NCI-H2081 (cell line): Measurements from ENCODE around the gene TACC2.

ENCODE experiments used
- DNase-seq, 2 experiments: peaks; one replicate each; lab custom pipeline; 2025; lab: John Stamatoyannopoulos, UW

TACC2 gene

DNA sequence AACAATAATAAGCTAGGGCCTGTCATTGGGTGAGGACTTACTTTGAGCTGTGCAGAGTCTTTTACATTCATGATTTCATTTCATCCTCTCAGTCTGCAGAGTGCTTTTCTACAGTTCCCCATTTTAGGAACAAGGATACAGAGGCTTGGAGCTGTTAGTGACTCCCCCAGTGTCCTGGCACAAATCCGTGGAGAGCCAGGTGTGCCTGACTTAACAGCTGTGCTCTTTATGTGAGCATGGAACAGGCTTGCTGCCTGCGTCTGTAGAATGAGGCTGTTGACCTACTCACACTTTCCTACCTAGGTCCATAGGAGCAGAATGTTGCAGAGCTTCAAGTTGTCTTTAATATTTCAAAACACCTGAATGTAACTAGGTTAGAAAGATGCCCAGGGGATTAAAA is 231.8 kb downstream of the TACC2 start:
- DNase-seq = peak in 1 of 2 experiments; percentile 7

DNA sequence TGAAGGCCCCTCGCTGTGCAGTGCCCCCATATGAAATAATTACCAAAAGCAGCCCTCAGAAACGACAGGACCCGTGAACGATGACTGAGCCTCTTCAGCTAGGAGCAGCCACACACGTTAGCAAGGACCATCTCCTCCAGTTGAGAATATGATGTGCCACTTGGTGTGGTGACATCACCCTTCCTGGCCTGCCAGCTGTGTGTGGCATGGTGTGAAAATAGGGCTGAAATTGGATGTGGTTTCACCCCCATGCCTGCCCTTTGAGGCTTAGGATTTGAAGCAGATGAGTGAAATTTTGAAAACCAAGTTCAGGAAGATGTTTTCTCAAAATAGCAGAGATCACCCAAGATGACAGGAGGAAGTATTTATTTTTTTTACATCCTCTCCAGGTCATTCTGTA is 233.0 kb downstream of the TACC2 start:
- DNase-seq = no peak

DNA sequence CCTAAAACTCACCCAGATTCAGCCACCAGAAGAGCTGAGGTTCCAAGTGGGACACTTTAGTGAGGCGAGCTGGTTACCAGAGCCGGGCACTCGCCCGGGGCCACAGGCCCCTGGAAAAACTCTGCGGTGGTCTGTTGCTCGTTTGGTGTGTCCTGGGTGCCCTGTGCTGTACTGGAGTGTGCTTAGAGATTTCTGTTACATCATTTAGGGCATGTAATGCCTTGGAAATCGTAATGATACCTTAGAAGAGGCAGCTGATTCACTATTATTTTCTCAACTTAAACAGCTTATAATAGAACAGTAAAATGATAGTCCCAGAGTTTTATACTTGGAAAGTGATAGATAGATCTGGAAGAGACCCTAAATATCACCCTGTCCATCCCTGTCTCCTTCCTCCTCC is 233.7 kb downstream of the TACC2 start:
- DNase-seq = no peak

DNA sequence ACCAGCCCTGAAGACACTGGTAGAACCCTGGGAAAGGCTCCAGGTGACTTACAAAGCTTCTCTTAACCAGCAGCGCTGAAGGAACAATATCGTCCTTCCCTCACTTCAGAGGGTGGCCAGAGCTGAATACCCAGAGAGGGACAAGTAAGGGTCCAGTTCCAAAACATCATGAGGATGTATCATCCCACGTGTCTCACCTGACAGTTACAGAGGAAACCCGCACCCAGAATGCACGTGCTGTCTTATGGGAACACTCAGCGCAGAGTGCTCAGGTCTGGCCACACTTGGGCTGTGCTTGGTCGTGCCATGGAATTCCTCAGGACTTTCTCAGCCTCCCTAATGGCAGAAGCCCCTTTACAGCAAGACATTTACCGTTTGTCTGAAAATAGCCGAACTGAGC is 235.2 kb downstream of the TACC2 start:
- DNase-seq = no peak

DNA sequence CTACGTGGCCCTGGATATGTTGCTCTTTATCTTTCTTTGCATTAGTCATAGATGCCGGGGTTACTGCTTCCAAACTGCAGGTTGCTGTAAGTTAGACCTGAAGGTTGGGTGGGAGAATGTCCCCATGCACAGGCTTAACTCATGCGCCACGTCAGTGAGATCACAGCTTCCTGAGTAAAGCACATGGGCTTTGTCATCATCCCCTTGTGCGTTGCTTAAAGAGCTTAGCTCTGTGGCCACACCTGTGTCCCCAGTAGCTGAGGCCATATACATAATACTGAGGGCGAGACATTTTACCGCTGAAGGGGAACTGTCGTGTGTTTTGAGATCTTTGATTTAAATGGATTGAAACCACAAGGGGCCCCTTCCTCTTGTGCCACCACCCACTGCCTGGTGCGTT is 236.4 kb downstream of the TACC2 start:
- DNase-seq = no peak

DNA sequence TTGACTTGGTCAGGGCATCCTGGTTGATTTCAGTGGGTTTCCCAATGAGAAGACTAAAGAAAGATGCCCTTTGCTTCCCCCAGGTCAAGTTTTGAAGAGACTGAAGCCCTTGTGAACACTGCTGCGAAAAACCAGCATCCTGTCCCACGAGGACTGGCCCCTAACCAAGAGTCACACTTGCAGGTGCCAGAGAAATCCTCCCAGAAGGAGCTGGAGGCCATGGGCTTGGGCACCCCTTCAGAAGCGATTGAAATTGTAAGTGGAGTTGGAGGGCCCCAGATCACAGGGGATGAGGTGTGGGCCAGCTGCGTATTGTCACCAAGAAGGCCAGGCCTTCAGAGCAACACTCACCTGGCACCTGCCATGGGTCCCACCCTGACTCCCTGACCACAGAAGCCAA is 238.8 kb downstream of the TACC2 start:
- no peak for DNase-seq

DNA sequence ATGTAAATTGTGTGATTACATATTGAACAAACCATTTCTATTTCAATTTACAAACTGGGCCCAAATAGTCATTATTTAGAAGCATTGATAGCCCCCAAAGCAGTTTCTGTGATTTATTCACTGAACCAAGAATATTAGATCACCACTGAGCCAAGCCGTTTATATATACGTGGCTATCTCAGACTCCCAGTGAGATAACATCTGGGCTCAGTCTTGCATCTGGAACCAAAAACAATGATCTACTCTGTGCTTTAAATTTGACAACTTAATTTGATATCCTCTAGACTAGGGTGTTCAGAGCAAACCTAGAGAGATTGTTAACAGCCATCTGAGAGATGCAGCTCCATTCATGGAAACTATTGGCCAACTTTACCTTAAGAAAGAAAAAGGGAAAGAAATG is 240.7 kb downstream of the TACC2 start:
- DNase-seq = no peak

DNA sequence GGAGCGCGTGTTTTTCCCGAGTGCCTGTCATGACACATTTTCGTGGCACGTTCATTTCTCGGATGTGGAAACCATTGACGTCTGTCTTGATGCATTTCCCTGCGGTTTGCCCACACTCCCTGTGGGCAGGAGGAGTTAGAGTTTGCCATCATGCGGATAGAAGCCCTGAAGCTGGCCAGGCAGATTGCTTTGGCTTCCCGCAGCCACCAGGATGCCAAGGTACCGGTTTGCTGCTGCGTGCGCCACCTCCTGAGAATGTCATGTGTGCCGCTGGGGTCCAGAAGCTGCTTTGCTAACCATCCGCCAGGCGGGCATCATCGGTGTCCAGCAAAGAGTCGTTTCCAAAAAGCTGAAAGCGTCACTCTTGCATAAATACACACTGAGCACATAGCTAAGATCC is 241.3 kb downstream of the TACC2 start:
- no peak for DNase-seq

DNA sequence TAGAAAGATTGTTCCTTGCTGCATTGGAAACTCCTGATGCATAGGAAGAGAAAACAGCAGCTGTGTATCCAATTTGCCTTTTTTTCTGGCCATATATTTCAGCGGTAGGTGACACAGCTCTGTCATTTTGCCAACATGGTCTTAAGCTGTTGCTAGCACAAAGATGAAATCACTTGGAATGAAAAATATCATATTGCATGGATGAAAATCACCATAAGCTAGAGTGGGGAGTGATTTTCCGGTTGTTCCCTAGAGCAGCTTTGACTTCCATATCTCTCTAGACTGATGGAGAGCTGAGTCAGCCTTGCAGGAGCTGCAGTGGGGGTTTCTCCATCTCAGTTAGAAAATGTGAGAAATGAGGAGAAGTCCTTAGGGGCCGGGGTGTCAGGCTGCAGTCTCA is 243.8 kb downstream of the TACC2 start:
- DNase-seq = peak; percentile 29 to 69

DNA sequence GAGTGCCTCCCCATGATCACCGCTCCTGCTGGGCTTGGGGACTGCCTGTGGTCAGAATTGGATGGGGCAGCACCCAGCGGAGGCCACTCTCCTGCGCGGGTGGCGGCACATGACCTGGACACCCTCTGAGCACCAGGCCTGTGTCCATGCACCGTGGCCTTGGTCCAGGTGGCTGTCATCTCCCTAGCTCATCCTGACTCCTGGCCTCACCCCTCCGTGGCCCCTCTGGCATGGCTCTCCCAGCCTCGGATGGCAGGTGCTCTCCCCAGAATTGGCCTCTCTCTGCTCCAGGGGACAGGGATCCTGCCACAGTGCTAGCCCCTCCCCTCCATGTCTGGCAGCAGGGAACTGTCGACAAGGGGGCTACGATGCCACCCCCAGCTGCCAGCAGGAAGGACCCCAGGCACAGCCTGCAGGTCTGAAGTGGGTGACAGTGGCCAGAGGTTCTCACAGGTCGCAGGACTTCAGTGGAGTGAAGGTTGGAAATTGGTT is 244.9 kb downstream of the TACC2 start:
- DNase-seq = peak in 1 of 2 experiments; percentile 2

DNA sequence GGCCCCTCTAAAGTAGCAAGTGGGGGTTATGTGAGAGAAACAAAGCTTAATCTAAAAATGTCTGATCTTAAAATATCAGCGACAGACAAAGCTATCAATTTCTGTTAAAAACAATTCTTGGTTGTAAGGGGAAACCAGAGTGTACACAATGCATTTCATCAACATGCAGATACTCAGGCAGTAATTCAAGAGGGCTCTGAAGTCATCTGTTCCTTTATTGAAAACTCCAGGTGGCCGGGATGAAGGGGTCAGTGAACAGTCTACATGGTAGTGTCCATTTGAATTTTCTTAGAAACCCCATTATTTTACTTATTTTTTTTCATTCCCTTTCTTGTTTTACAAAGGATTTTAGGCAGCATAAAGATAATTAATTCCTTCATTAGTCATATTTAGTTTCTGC is 245.5 kb downstream of the TACC2 start:
- DNase-seq = peak in 1 of 2 experiments; percentile 30

DNA sequence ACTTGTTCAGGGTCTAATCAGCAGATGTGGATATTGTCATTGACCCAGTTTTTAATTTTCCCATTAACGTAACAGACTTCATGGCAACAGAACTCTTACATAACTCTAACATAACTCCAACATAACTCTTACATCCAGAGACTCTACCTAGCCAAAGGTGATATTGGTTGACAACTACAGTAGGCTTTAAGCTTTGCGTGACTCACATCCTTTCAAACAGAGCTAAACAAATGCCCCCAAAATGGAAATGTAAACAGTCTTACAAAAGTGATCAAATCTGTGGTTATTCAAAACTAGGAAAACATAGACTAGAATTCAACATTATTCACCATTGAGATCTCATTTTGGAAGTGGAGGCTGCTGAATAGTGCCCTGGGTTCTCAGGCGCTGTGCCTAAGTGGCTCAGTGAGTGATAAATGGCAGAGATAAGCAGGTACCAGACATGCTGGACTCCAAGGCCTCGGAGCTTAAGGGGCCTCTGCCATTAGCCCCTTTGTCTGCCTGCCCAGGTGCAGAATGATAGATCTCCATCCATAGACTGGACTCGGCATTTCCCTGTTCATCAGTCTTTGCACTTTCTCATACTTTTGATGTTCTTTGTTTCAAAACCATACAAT is 247.8 kb downstream of the TACC2 start:
- peak; percentile 52 to 87 for DNase-seq

DNA sequence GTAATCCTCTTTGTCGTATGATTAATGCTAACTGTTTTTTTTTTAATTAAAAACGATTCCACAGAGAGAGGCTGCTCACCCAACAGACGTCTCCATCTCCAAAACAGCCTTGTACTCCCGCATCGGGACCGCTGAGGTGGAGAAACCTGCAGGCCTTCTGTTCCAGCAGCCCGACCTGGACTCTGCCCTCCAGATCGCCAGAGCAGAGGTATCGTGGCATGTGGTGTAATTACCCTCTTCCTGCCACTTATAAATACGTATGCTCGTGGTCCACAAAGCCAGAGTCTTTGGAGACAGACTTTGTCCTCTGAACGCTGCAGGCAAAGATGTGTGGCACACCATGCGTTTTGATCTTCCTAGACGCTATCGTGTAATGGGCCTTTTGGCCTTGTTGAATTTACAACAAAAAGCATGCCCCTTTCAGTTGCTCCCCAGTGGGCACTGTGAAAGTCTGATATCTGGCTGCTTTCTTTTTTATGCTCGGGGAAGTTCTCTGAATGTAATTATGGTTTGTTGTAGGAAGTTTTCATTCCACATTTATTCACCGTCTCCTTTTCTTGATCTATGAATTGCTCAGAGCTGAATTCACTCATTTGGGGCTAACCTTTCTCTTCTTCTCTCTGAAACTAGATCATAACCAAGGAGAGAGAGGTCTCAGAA is 248.5 kb downstream of the TACC2 start:
- DNase-seq = peak; percentile 21 to 46

DNA sequence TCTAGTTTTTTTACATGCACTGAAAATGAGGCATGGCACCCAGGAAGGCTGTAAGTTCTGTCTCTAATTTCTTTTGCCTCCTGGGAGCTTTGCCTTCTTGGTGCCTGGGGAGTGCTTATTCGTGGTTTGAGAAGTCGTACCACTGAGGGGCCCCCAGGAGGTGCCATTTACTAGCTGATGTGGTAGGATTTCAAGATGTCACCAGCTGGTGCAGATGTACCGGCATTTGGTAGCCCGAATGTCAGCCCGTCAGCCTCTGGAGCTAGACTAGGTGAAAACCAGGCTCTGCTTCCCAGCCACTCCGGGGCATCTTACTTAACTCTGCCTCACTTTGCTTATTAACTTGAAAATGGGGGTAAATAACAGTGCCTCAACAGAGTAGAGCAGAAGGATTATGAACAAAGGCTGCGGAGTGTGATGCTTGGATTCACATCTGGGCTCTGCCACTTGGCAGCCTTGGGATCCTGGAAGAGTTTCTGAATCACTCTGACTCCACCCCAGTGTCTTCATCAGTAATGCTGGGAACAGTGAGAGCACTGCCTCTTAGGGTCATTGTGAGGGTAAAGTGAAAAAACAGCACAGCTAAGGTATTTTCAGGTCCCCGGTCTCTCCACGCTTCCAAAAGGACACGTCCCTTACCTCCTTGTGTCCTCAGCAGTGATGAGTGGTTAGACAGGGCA is 250.8 kb downstream of the TACC2 start:
- no peak for DNase-seq

DNA sequence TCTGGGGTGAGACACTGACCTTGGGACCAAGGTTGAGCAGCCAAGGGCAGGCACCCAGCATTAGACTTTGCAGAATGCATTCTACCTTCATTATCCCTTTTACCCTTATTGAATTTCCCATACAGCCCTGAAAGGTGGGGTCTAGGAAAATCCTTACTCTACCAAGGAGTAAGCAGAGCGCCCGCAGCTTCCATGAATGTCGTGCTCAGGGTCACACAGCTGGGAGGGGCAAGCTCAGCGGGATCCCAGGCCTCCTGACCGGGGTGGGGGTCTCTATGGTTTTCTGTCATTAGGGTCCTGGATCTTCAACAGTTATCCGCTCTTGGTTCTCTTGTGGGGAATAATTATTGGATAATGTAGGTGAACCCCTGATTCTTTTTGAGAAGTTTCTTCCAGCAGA is 251.4 kb downstream of the TACC2 start:
- no peak for DNase-seq

DNA sequence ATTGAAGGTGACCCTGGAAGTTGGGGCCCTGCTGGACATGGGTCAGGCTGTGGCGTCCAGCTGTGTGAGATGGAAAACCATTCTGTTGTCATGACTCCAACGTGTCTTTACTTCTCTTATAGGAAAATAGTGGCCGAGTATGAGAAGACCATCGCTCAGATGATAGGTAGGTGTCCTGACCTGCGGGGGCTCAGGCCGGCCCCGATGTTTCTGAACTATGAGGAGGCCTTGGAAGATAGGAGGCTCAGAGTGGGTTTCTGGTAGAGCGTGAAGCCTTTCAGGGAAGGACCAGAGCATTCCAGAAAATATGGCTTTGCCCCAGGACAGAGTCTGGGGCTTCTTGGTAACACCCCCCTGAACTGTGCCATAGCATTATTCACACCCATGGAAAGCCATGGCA is 252.9 kb downstream of the TACC2 start:
- no peak for DNase-seq

DNA sequence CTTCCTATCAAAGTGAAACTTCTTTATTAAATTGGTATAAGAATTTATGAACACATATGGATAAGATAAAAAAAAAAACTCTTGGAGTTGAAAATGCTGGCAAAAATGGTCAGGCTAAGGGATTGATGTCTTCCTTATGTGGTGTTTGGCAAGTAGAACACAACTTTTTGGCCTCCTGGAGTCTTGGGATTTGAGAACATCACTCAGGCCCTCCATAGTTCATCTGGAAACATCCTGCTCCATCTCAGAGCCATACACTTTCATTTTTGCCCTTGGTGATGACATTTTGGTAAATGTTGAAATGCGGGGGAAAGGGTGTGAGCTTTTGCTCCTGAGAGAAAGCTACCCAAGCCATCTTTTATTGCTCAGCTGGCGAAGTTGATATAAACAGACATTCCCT is 254.6 kb downstream of the TACC2 start:
- DNase-seq = no peak

DNA sequence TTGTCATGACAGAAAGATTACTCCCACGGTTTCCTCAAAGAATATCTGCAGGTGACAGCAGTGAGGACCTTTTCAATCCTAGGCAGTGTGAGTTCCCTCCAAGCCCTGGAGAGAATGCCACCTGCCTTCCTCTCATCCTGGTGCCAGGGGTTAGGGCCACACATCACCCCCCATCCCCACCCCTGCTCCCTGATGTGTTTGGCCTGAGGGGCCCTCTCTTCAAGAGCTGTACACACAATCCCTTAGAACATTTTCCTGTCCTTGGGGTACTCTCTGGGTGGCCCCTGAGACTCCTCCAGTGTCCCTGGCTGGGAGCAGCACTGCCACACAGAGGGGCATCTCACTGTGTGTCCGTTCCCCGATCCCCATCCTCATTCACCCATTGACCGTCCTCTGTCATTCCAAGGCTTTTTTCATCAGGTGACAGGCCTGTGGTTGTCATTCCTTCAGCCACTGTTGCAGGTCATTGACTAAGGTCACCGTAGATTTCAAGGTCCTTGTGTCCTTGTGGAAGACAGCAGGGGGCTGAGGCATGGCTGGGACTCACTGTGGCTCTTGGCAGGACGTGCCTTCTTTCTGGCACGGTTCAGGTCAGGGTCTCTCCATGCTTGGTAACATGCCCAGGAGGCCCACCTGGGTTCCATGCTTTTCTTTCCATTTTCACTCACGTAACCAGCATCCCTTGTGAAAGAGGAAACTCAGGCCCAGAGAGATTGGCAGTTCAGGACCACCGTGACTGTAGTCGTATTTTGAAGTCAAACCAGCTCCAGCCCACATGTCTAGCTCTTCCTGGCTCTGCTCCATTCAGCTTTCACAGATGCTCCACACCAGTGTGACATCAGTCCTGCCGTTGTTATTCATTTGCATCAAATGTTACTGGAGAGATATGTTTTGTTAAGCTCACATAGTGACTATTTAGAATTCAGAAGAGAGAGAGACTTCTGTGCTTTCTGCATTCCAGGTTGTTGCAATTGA is 255.3 kb downstream of the TACC2 start:
- DNase-seq = peak in 1 of 2 experiments; percentile 30

DNA sequence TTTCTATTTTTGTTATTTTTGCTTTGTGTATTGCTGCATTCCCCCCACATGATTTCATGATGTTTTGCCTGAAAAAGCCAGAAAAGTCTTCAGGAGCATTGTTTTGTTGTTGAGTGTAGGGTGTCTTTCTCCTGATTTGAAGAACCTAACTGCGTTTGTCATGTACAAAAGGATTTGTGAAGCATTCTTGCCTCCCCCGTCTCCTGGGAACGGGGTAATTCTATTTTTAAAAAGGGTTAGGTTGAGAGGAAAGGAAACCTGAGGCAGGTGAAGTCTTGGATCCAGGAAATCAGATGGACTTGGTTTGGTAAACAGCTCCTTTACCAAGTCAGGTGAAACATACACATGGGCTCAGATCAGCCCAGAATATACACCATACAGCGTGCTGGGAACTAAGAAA is 256.2 kb downstream of the TACC2 start:
- DNase-seq = peak in 1 of 2 experiments; percentile 36

DNA sequence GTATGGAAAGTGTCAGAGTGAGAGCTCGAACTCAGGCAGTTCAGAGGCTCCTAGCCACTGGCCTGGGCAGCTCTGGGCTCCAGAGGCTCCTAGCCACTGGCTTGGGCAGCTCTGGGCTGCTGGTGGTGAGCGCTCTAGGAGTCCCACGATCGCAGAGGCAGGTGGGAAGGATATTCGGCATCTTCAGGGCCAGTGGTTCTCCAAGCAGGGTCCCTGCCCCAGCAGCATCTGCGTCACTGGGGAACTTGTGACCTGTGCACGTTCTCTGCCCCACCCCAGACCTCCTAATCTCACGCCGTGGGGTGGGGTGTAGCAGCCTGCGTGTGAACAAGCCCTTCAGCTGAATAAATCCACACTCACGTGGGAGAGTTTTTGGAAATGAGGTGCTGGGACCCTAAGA is 256.9 kb downstream of the TACC2 start:
- DNase-seq = no peak

DNA sequence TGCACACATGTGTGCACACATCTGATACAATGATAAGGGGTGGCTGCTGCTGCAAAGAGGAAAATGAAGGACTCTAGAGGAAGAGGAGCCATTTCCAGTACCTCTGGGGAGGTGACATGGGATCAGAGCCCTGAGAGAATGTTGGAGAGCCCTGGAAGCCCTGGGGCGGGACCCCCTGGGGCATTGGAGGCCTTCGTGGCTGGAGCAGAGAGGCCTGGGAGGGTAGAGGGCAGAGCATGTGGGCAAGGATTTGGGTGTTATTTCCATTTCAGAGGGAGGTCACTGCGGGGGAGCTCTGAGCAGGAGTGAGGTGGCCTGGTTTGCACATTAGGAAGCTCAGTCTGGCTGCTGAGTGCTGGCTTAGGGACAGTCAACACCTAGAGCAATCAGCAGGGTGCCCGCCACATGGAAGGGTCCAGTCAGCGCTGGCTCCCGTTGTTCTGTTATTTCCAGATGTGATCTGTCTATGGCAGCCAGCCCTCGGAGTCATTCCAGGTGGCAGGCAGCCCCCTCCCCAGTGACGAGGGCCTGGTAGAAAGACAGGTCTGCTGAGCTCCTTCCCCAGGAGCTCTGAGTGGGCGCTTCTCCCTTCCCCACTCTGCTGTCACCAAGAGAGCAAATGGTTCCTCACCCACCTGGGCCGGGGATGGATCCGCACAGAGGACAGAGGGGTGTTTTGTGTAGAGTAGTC is 258.0 kb downstream of the TACC2 start:
- no peak for DNase-seq
